SK-N-SH (cell line): ENCODE data around the gene CHST10. TPM values are rescaled to one million over a fixed set of nuclear protein-coding genes. Genes with fewer than 3 reads are reported as not detected.

Experiments
- CTCF ChIA-PET: fragments of 300-600, 350-600 bp; formaldehyde crosslinking; extraction: SDS; loops from one replicate; lab custom pipeline; 2021; lab: Yijun Ruan, JAX
- POLR2A ChIA-PET: fragments of 350-600 bp; sonication (Branson Sonifier 250); formaldehyde crosslinking; extraction: SDS; loops from one replicate; lab custom pipeline; 2020; ENCODE audit warnings: antibody characterized with exemption, inconsistent platforms; lab: Yijun Ruan, JAX
- DNase-seq: peaks from one replicate; pipeline ENCODE4 v3.0.0; 2012
- H2AFZ ChIP-seq: fragments of 200-600 bp; sonication (generic); 2 replicates; pipeline ENCODE4 v1.8.1; 2016; ENCODE audit warnings: antibody characterized with exemption, mild to moderate bottlenecking, low read depth
- H3F3A ChIP-seq: fragments of 200-600 bp; sonication (generic); replicated peaks from 2 replicates; pipeline ENCODE3; 2016; ENCODE audit warnings: antibody characterized with exemption, mild to moderate bottlenecking; ENCODE audit not compliant: insufficient read depth
- H3K27ac ChIP-seq, 2 experiments: fragments of 200-500 bp in 1 of 2; fragments of 200-600 bp in 1 of 2; sonication (Bioruptor generic) in 1 of 2; sonication (generic), shearing (Covaris generic) in 1 of 2; 2 replicates each; pipeline versions ENCODE4 v1.5.1 to v1.6.1; 2014 to 2016; ENCODE audit warnings: low read depth in 2 of 2, inconsistent platforms in 1 of 2, low read length in 1 of 2, mild to moderate bottlenecking in 1 of 2, mixed read lengths in 1 of 2
- H3K27me3 ChIP-seq: fragments of 200-600 bp; sonication (generic), shearing (Covaris generic); 2 replicates; pipeline ENCODE4 v1.6.1; 2016; ENCODE audit warnings: mixed run types; ENCODE audit not compliant: insufficient read depth
- H3K36me3 ChIP-seq, 2 experiments: fragments of 200-500 bp in 1 of 2; fragments of 200-600 bp in 1 of 2; sonication (Bioruptor generic) in 1 of 2; sonication (generic) in 1 of 2; replicated peaks in 1 of 2; 2 replicates each; pipeline versions ENCODE3 to v1.5.1; 2014 to 2016; ENCODE audit warnings: low read length in 1 of 2, mild to moderate bottlenecking in 1 of 2; ENCODE audit not compliant: insufficient read depth in 2 of 2, control insufficient read depth in 1 of 2
- H3K4me1 ChIP-seq, 2 experiments: fragments of 200-500 bp in 1 of 2; fragments of 200-600 bp in 1 of 2; sonication (Bioruptor generic) in 1 of 2; sonication (generic), shearing (Covaris generic) in 1 of 2; 2 replicates each; pipeline versions ENCODE4 v1.5.1 to v1.6.1; 2014 to 2016; ENCODE audit warnings: low read depth in 1 of 2, low read length in 1 of 2, mixed run types in 1 of 2; ENCODE audit not compliant: insufficient read depth in 2 of 2, control insufficient read depth in 1 of 2
- H3K4me2 ChIP-seq: fragments of 200-600 bp; sonication (generic), shearing (Covaris generic); 2 replicates; pipeline ENCODE4 v1.6.1; 2017; ENCODE audit warnings: mixed run types
- H3K4me3 ChIP-seq, 2 experiments: fragments of 200-500 bp in 1 of 2; fragments of 200-600 bp in 1 of 2; sonication (Bioruptor generic) in 1 of 2; sonication (generic), shearing (Covaris generic) in 1 of 2; 2 replicates each; pipeline versions ENCODE4 v1.5.1 to v1.8.1; 2014 to 2016; ENCODE audit warnings: low read depth in 2 of 2, inconsistent platforms in 1 of 2, low read length in 1 of 2, mild to moderate bottlenecking in 1 of 2, mixed read lengths in 1 of 2, moderate library complexity in 1 of 2
- H3K79me2 ChIP-seq: fragments of 200-600 bp; sonication (generic); 2 replicates; pipeline ENCODE4 v1.8.1; 2017; ENCODE audit warnings: mild to moderate bottlenecking; ENCODE audit not compliant: insufficient read depth
- H3K9ac ChIP-seq: fragments of 200-600 bp; sonication (generic); 2 replicates; pipeline ENCODE4 v1.6.1; 2017; ENCODE audit warnings: mixed run types
- H3K9me2 ChIP-seq: fragments of 200-600 bp; sonication (generic); 2 replicates; pipeline ENCODE4 v1.6.1; 2017; ENCODE audit warnings: mixed run types
- H3K9me3 ChIP-seq: fragments of 200-600 bp; sonication (generic); 2 replicates; pipeline ENCODE4 v1.6.1; 2017; ENCODE audit warnings: mixed run types, mild to moderate bottlenecking, moderate library complexity
- H4K20me1 ChIP-seq: fragments of 200-600 bp; sonication (generic); 2 replicates; pipeline ENCODE4 v1.6.1; 2017; ENCODE audit warnings: mild to moderate bottlenecking, mixed run types; ENCODE audit not compliant: insufficient read depth
- EP300 ChIP-seq, 2 experiments: IDR thresholded peaks; 2 replicates each; pipeline versions ENCODE4 v1.4.0 to v1.6.1; 2012; ENCODE audit warnings: borderline replicate concordance in 1 of 2, low read depth in 1 of 2, low read length in 1 of 2
- FOXJ3 ChIP-seq: sonication (generic); formaldehyde crosslinking; IDR thresholded peaks from 2 replicates; pipeline ENCODE4 v1.5.1; 2020; ENCODE audit warnings: mild to moderate bottlenecking, missing genetic modification reagents
- GABPA ChIP-seq: IDR thresholded peaks from 2 replicates; pipeline ENCODE4 v1.4.0; 2012; ENCODE audit warnings: low read depth, mild to moderate bottlenecking
- IRF3 ChIP-seq: fragments of 150-350 bp; IDR thresholded peaks from 2 replicates; pipeline ENCODE4 v1.6.1; 2016; ENCODE audit warnings: mild to moderate bottlenecking, low read depth, low read length
- POLR2AphosphoS5 ChIP-seq: IDR thresholded peaks from 2 replicates; pipeline ENCODE4 v1.6.1; 2012; ENCODE audit warnings: low read depth, low read length
- RAD21 ChIP-seq: IDR thresholded peaks from 2 replicates; pipeline ENCODE4 v1.6.1; 2012; ENCODE audit warnings: mild to moderate bottlenecking, low read length
- RCOR1 ChIP-seq: fragments of 150-350 bp; IDR thresholded peaks from 2 replicates; pipeline ENCODE4 v1.6.1; 2017; ENCODE audit warnings: antibody characterized with exemption, low read length
- RFX5 ChIP-seq: IDR thresholded peaks from 2 replicates; pipeline ENCODE4 v1.6.1; 2012; ENCODE audit warnings: mild to moderate bottlenecking, improper control_type of control experiment, low read length
- RXRA ChIP-seq: IDR thresholded peaks from 2 replicates; pipeline ENCODE4 v1.4.0; 2012; ENCODE audit warnings: low read depth, mild to moderate bottlenecking, borderline replicate concordance
- SIN3A ChIP-seq: IDR thresholded peaks from 2 replicates; pipeline ENCODE4 v1.6.1; 2012; ENCODE audit warnings: low read depth, mild to moderate bottlenecking, low read length, moderate library complexity, borderline replicate concordance
- USF1 ChIP-seq: IDR thresholded peaks from 2 replicates; pipeline ENCODE4 v1.4.0; 2012; ENCODE audit warnings: low read depth, borderline replicate concordance
- YY1 ChIP-seq: IDR thresholded peaks from 2 replicates; pipeline ENCODE4 v1.4.0; 2012; ENCODE audit warnings: low read depth, mild to moderate bottlenecking
- WGBS: methylation state at CpG from one replicate; pipeline ENCODE4 v1.1.6; 2017; ENCODE audit warnings: low lambda C conversion rate; 5-methylcytosine and 5-hydroxymethylcytosine counted together
- polyA plus RNA-seq, 3 experiments: library from polyadenylated mRNA; depleted of rRNA; stranded (reverse); fragments of >200 nt; gene quantifications; 2 replicates each; pipeline ENCODE4 v1.2.3, GENCODE V29; 2012

Gene CHST10
- polyA plus RNA-seq, 1 of the 3 experiments (the other 2 are of a cell fraction) = 17.6 TPM

- no peaks in the 10 kb centered on the region for H3K36me3 ChIP-seq
- no peak overlapping the region for H3K27ac ChIP-seq
- H3K9me3 ChIP-seq = no peaks in the 10 kb centered on the region
- WGBS = 91% methylated on average over 4 of the region's 4 CpGs
- CTCF ChIA-PET = interaction anchor here (0.6 to 4.9 kb wide), 2 partner anchors 162 to 728 kb away, joined by 3 to 24 read pairs; no protein-coding TSS in a partner anchor
- no peaks in the 10 kb centered on the region for H3F3A ChIP-seq
- no peaks in the 10 kb centered on the region for H3K79me2 ChIP-seq
- no peaks in the 10 kb centered on the region for H3K27me3 ChIP-seq
- H3K4me3 ChIP-seq = no peak overlapping the region
- no peaks in the 10 kb centered on the region for H4K20me1 ChIP-seq
- H3K4me1 ChIP-seq = no peaks in the 10 kb centered on the region
- H2AFZ ChIP-seq = no peak overlapping the region
- no peaks in the 10 kb centered on the region for H3K9me2 ChIP-seq
- no peak overlapping the region for H3K9ac ChIP-seq
- POLR2A ChIA-PET = no interaction called here
- TF ChIP-seq SIN3A (no peak), IRF3 (no peak), FOXJ3 (CRISPR knock-in tag) (no peak), RFX5 (no peak), GABPA (no peak), RCOR1 (no peak), RAD21 (no peak), YY1 (no peak)
- DNase-seq = no peak
- H3K4me2 ChIP-seq = no peak overlapping the region
Measured at GRCh38 chr2:100425107-100425506, 7.6 kb upstream of the CHST10 start.

- Histone ChIP-seq H3K9ac (no peak overlapping the region), H3K4me3 (no peak overlapping the region), H4K20me1 (no peaks in the 10 kb centered on the region), H3K9me3 (no peaks in the 10 kb centered on the region), H3F3A (no peaks in the 10 kb centered on the region), H3K9me2 (no peaks in the 10 kb centered on the region), H2AFZ (no peak overlapping the region), H3K4me2 (no peak overlapping the region), H3K36me3 (no peaks in the 10 kb centered on the region), H3K79me2 (no peaks in the 10 kb centered on the region), H3K27ac (no peak overlapping the region), H3K27me3 (no peaks in the 10 kb centered on the region), H3K4me1 (no peaks in the 10 kb centered on the region)
- POLR2A ChIA-PET = no interaction called here
- 60% methylated on average over 4 of the region's 4 CpGs for WGBS
- no peak for TF ChIP-seq IRF3
- no peak for TF ChIP-seq POLR2AphosphoS5
- TF ChIP-seq USF1 = no peak
- TF ChIP-seq EP300 (IDR thresholded peaks at IDR 0.05; ENCODE audit: borderline replicate concordance in 1 of 2, low read depth in 1 of 2, low read length in 1 of 2) = no peak
- no peak for TF ChIP-seq RXRA
- CTCF ChIA-PET = interaction anchor here (0.6 to 4.9 kb wide), 2 partner anchors 162 to 729 kb away, joined by 3 to 24 read pairs; no protein-coding TSS in a partner anchor
- no peak for DNase-seq
Measured at GRCh38 chr2:100424277-100424875, 6.9 kb upstream of the CHST10 start.
